IgD-negative memory B cell (primary cell): ENCODE data around the gene TCP11L2. TPM values are rescaled to one million over a fixed set of nuclear protein-coding genes. Genes with fewer than 3 reads are reported as not detected.
A peak's percentile ranks its signal among the peaks of the same experiment; 100 is the strongest.
"Not testable (repeated sequence)": the region's sequence is repeated elsewhere in the genome, so short reads cannot be mapped to it uniquely, and the experiment has no call there.

Source experiments
- H3K27ac Mint-ChIP-seq, 3 donors: one replicate each; pipeline ENCODE4 v1.8.0; 2020 to 2022; ENCODE audit warnings: mild to moderate bottlenecking in 3 of 3, mixed read lengths in 3 of 3, moderate library complexity in 1 of 3
- H3K27me3 Mint-ChIP-seq: one replicate; pipeline ENCODE4 v1.8.0; 2021; ENCODE audit warnings: mixed read lengths
- H3K36me3 Mint-ChIP-seq: one replicate; pipeline ENCODE4 v1.8.0; 2020; ENCODE audit warnings: mild to moderate bottlenecking, mixed read lengths
- H3K4me1 Mint-ChIP-seq, 3 donors: one replicate each; pipeline ENCODE4 v1.8.0; 2020 to 2022; ENCODE audit warnings: mixed read lengths in 3 of 3, mild to moderate bottlenecking in 1 of 3
- H3K4me3 Mint-ChIP-seq, 4 donors: one replicate each; pipeline ENCODE4 v1.8.0; 2020 to 2022; ENCODE audit warnings: mild to moderate bottlenecking in 4 of 4, mixed read lengths in 4 of 4, moderate library complexity in 3 of 4
- H3K9me3 Mint-ChIP-seq, 3 donors: one replicate each; pipeline ENCODE4 v1.8.0; 2020 to 2021; ENCODE audit warnings: mixed read lengths in 3 of 3, mild to moderate bottlenecking in 1 of 3
- polyA plus RNA-seq: library from polyadenylated mRNA; unstranded; fragments of 300-500 nt; fragmentation: Illumina TruSeq; gene quantifications from one replicate; pipeline ENCODE4 v1.2.3, GENCODE V29; 2021

Gene TCP11L2
- polyA plus RNA-seq, 1 donor from 2014 or later, result 35.1 TPM

- Mint-ChIP-seq H3K4me3 (no peak overlapping the region), H3K27ac (peak overlapping the region in 1 of 3 donors; percentile 40), H3K4me1 (peaks cover 54 to 71% (median 64%) of the 10 kb centered on the region in 3 donors), H3K27me3 (peaks cover 2% of the 10 kb centered on the region), H3K36me3 (peaks cover 8% of the 10 kb centered on the region), H3K9me3 (no peaks in the 10 kb centered on the region)
Observed at GRCh38 chr12:106308121-106308520, 5.6 kb downstream of the TCP11L2 start.

GRCh38 chr12:106308611-106309010, 6.1 kb downstream of the TCP11L2 start:
- peak overlapping the region in 1 of 3 donors; percentile 40 for H3K27ac Mint-ChIP-seq
- H3K9me3 Mint-ChIP-seq, result no peaks in the 10 kb centered on the region
- H3K36me3 Mint-ChIP-seq, result peaks cover 8% of the 10 kb centered on the region
- peaks cover 2% of the 10 kb centered on the region for H3K27me3 Mint-ChIP-seq
- no peak overlapping the region for H3K4me3 Mint-ChIP-seq
- peaks cover 54 to 71% (median 60%) of the 10 kb centered on the region in 3 donors for H3K4me1 Mint-ChIP-seq

- H3K27ac Mint-ChIP-seq, result peak overlapping the region; percentile 47 to 86 (median 67)
- H3K4me3 Mint-ChIP-seq, result peak overlapping the region in 1 of 4 donors; percentile 19
- peaks cover 4% of the 10 kb centered on the region for H3K36me3 Mint-ChIP-seq
- H3K9me3 Mint-ChIP-seq, result no peaks in the 10 kb centered on the region
- peaks cover 42 to 60% (median 53%) of the 10 kb centered on the region in 3 donors for H3K4me1 Mint-ChIP-seq
- H3K27me3 Mint-ChIP-seq, result no peaks in the 10 kb centered on the region
Observed at GRCh38 chr12:106309671-106310505, 7.4 kb downstream of the TCP11L2 start.

DNA sequence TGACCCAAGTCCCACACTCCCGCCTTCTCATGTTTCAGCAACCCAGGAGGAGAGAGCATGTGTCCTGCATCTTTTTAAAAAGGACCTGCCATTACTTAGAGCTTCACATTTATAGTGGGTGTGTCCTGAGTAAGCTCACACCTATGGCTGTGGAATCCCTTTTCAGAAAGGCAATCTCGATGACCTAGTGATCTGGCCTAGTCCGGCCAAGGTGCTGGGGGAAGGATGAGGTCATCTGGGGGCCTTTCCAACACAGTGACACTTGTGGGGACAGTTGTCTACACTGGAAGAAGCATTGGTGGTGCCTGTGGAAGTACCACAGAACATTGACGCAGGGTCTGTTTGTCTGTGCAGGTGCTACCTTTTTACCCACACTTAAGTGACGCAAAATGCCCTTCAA, 8.2 kb downstream of the TCP11L2 start:
- Mint-ChIP-seq H3K9me3 (no peaks in the 10 kb centered on the region), H3K4me3 (peak overlapping the region in 1 of 4 donors; percentile 67), H3K4me1 (peaks cover 35 to 52% (median 52%) of the 10 kb centered on the region in 3 donors), H3K27me3 (no peaks in the 10 kb centered on the region), H3K36me3 (peaks cover 4% of the 10 kb centered on the region), H3K27ac (peak overlapping the region in 1 of 3 donors; percentile 86)

DNA sequence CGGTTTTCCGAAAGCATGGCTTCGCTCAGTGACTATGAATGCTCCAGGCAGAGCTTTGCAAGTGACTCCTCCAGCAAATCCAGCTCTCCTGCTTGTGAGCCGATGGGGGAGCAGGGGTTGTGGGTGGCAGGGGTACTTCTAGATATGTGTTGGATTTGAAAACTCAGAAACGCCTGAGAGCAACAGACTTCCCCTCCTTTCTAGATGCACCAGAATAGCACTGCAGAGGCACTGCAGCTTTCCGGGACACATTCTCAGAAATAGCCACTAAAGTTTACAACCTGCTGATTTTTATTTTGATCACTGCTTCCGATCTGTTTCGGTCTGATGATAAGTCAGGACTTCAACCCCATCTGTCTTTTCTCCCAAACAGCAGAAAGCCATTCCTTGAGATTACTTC, 8.6 kb downstream of the TCP11L2 start:
- H3K27me3 Mint-ChIP-seq, result no peaks in the 10 kb centered on the region
- peaks cover 6% of the 10 kb centered on the region for H3K36me3 Mint-ChIP-seq

DNA sequence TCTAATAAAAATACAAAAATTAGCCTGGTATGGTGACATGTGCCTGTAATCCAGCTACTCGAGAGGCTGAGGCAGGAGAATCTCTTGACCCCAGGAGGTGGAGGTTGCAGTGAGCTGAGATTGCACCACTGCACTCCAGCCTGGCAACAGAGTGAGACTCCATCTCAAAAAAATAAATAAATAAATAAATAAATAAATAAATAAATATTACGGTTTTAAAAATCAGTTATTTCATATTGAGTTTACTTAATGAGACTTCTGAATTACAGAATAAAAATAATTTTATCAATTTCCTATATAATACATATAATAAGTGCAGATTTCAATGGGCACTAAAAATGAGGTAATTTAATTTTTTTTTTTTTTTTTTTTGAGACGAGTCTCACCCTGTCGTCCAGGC, 10.9 kb downstream of the TCP11L2 start:
- H3K36me3 Mint-ChIP-seq, H3K27me3 Mint-ChIP-seq, H3K27ac Mint-ChIP-seq, H3K9me3 Mint-ChIP-seq, H3K4me3 Mint-ChIP-seq: not testable (repeated sequence)
- peaks cover 24 to 36% (median 31%) of the 10 kb centered on the region in 3 donors for H3K4me1 Mint-ChIP-seq

More for the DNA sequence above, 8.6 kb downstream of the TCP11L2 start:
- H3K4me3 Mint-ChIP-seq, result peak overlapping the region in 1 of 4 donors; percentile 68
- H3K27ac Mint-ChIP-seq, result peak overlapping the region in 2 of 3 donors; percentile 10 to 13
- no peaks in the 10 kb centered on the region for H3K9me3 Mint-ChIP-seq
- peaks cover 30 to 48% (median 48%) of the 10 kb centered on the region in 3 donors for H3K4me1 Mint-ChIP-seq

- no peaks in the 10 kb centered on the region for H3K27me3 Mint-ChIP-seq
- H3K4me1 Mint-ChIP-seq, result peaks cover 11 to 15% (median 11%) of the 10 kb centered on the region in 3 donors
- no peaks in the 10 kb centered on the region for H3K9me3 Mint-ChIP-seq
- peaks cover 10% of the 10 kb centered on the region for H3K36me3 Mint-ChIP-seq
- no peak overlapping the region for H3K27ac Mint-ChIP-seq
- H3K4me3 Mint-ChIP-seq, result no peak overlapping the region
Observed at GRCh38 chr12:106315523-106315922, 13.0 kb downstream of the TCP11L2 start.

DNA sequence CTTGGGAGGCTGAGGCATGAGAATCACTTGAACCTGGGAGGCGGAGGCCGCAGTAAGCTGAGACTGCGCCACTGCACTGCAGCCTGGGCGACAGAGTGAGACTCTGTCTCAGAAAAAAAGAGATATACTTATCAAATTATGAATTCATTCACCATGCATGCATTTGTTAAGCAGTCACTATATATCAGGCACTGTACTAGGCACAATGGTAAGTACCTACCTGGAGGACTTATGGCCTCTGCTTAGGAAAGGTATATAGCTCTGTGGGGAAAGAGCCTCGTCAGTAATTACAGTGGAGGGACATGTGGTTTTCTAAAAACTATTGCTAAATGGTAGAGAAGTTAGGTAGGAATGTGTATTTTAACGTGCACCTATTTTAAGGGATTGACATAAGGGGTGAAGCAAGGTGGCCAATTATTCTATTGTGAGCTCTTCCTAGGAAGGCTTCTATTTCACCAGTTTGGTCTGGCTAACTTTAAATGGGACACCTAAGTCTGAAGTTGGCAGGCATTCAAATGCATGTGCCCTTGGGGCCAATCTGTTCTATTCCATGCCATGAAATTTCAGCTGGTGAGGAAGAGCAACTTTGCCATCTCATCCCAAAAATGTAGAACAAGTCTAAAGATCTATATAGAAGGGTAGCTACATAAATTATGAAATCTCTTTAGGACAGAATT, 15.0 kb downstream of the TCP11L2 start:
- Mint-ChIP-seq H3K27ac (peak overlapping the region in 1 of 3 donors; percentile 88), H3K4me3 (no peak overlapping the region), H3K9me3 (no peaks in the 10 kb centered on the region), H3K36me3 (peaks cover 16% of the 10 kb centered on the region), H3K4me1 (peaks cover 0 to 7% (median 5%) of the 10 kb centered on the region in 3 donors), H3K27me3 (no peaks in the 10 kb centered on the region)

GRCh38 chr12:106321139-106321850, 18.8 kb downstream of the TCP11L2 start:
- H3K4me1 Mint-ChIP-seq, result peaks cover 0 to 4% (median 0%) of the 10 kb centered on the region in 3 donors
- no peaks in the 10 kb centered on the region for H3K27me3 Mint-ChIP-seq
- H3K27ac Mint-ChIP-seq, result peak overlapping the region in 1 of 3 donors; percentile 86
- H3K36me3 Mint-ChIP-seq, result peaks cover 14% of the 10 kb centered on the region
- H3K4me3 Mint-ChIP-seq, result no peak overlapping the region
- H3K9me3 Mint-ChIP-seq, result no peaks in the 10 kb centered on the region

GRCh38 chr12:106323537-106323936, 21.0 kb downstream of the TCP11L2 start:
- H3K36me3 Mint-ChIP-seq, result peaks cover 12% of the 10 kb centered on the region
- H3K27me3 Mint-ChIP-seq, result no peaks in the 10 kb centered on the region
- no peaks in the 10 kb centered on the region for H3K4me1 Mint-ChIP-seq
- H3K9me3 Mint-ChIP-seq, result no peaks in the 10 kb centered on the region
- no peak overlapping the region for H3K4me3 Mint-ChIP-seq
- H3K27ac Mint-ChIP-seq, result no peak overlapping the region

DNA sequence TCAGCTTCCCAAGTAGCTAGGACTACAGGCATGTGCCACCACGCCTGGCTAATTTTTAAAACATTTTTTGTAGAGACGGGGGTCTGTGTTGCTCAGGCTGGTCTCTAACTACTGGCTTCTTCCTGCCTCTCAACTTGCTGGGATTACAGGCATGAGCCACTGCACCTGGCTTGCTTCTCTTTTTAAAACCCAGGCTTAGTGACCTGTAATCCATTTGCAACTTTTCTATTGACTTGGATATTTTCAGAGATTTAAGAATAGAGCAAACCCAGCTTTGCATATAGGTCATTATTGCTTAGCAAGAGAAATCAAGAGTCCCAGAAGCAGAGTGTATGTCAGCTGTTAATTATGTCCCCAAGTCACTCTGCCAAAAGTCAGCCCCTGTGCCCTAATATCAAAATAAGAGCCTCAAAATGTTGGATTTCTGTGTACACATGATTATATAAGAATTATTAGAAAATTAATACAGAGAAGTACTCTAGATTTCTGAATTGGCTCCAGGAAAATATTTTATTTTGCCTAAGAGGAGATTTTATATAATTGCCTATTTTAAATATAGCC, 24.9 kb downstream of the TCP11L2 start:
- Mint-ChIP-seq H3K9me3 (no peaks in the 10 kb centered on the region), H3K4me1 (peaks cover 0 to 8% (median 2%) of the 10 kb centered on the region in 3 donors), H3K27ac (no peak overlapping the region), H3K36me3 (peaks cover 12% of the 10 kb centered on the region), H3K27me3 (no peaks in the 10 kb centered on the region), H3K4me3 (no peak overlapping the region)

- Mint-ChIP-seq H3K27me3 (no peaks in the 10 kb centered on the region), H3K36me3 (peaks cover 12% of the 10 kb centered on the region), H3K4me3 (no peak overlapping the region), H3K27ac (no peak overlapping the region), H3K4me1 (peaks cover under 1 to 11% (median 4%) of the 10 kb centered on the region in 3 donors), H3K9me3 (no peaks in the 10 kb centered on the region)
Observed at GRCh38 chr12:106328735-106329134, 26.2 kb downstream of the TCP11L2 start.

GRCh38 chr12:106329231-106329982, 26.9 kb downstream of the TCP11L2 start:
- peaks cover 9% of the 10 kb centered on the region for H3K36me3 Mint-ChIP-seq

DNA sequence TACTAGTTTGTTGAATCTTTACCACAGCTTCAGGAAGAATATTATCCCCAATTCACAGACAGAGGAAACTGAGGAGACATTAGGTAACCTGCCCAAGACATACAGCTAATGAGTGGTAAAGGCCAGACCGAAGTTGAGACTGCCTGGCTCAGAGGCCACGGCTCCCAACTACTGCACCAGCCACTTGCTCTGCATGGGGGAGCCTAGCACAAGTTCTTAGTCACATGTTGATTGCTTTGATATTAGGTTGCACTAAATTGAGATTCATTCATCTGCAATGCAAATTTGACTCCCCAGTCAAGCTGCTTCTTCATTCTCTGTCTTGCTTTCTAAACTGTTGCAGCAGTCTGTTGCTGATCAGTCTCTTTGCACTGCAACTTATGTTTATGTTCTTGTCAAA, 29.1 kb downstream of the TCP11L2 start:
- Mint-ChIP-seq H3K4me1 (peaks cover 3 to 12% (median 5%) of the 10 kb centered on the region in 3 donors), H3K36me3 (peaks cover 9% of the 10 kb centered on the region), H3K9me3 (no peaks in the 10 kb centered on the region), H3K27ac (peak overlapping the region in 1 of 3 donors; percentile 22), H3K4me3 (no peak overlapping the region), H3K27me3 (no peaks in the 10 kb centered on the region)

More at GRCh38 chr12:106329231-106329982, 26.9 kb downstream of the TCP11L2 start:
- no peak overlapping the region for H3K4me3 Mint-ChIP-seq
- H3K9me3 Mint-ChIP-seq, result no peaks in the 10 kb centered on the region
- no peaks in the 10 kb centered on the region for H3K27me3 Mint-ChIP-seq
- peaks cover 3 to 12% (median 5%) of the 10 kb centered on the region in 3 donors for H3K4me1 Mint-ChIP-seq
- H3K27ac Mint-ChIP-seq, result no peak overlapping the region
